ENCODE data around the gene SLC17A9. TPM values are rescaled to one million over a fixed set of nuclear protein-coding genes. Genes with fewer than 3 reads are reported as not detected.

The SLC17A9 gene
- total RNA-seq, 4 donors from 2014 or later, result 1.6 to 10.7 (median 2.5) TPM

- TF ChIP-seq CTCF (IDR thresholded peaks at IDR 0.05), result no peak
- ATAC-seq (ENCODE audit: low FRiP score) (no peak), DNase-seq (ENCODE audit: low spot score) (no peak)
These were observed 29.9 kb downstream of the SLC17A9 start for GRCh38 chr20:62982124-62983075.

DNA sequence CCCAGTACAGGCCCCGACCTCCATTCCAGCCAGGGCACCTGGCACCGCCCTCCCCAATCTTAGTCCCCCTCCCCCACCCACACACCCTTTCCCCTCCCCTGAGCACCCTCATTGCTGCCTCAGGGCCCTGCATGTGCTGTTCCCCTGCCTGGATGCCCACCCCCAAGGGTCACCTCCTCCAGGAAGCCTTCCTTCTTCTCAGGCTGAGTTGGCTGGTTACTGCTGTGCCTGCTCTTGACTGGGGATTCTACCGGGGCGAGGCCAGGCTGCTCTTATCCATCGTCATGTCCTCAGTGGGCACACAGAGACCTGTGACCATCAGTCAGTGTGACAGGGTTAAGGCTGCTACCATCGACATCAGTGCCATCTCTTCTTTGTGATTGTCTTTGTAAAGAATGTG lies 30.7 kb downstream of the SLC17A9 start:
- TF ChIP-seq CTCF (IDR thresholded peaks at IDR 0.05), result no peak
- no peak for ATAC-seq (ENCODE audit: low FRiP score)
- DNase-seq (ENCODE audit: low spot score), result no peak

GRCh38 chr20:62984666-62985443 lies 32.3 kb downstream of the SLC17A9 start:
- ATAC-seq (ENCODE audit: low FRiP score) (no peak), DNase-seq (ENCODE audit: low spot score) (no peak)
- no peak for TF ChIP-seq CTCF (IDR thresholded peaks at IDR 0.05)

DNA sequence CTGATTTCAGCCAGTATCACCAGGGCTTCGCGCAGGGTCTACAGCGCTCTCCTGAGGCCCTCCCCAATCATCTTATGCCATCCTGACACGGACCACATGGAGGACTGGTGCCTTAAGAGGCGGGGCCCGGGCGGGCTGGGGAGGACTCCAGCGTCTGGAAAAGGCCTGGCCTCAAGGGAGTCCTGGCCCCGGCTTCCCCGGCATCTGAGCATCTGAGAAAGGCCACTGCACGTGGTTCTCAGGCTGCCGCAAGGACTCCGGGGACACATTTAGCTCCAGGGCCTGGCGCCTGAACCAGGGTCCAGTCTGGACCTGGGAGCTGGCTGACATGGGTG lies 32.9 kb downstream of the SLC17A9 start:
- DNase-seq (ENCODE audit: low spot score), result no peak
- TF ChIP-seq CTCF (IDR thresholded peaks at IDR 0.05), result no peak
- peak; percentile 27 for ATAC-seq (ENCODE audit: low FRiP score)

GRCh38 chr20:62986257-62986800 lies 33.8 kb downstream of the SLC17A9 start:
- DNase-seq (ENCODE audit: low spot score) (no peak), ATAC-seq (ENCODE audit: low FRiP score) (no peak)
- no peak for TF ChIP-seq CTCF (IDR thresholded peaks at IDR 0.05)

GRCh38 chr20:62987114-62987513 lies 34.6 kb downstream of the SLC17A9 start:
- ATAC-seq (ENCODE audit: low FRiP score) (no peak), DNase-seq (ENCODE audit: low spot score) (no peak)
- TF ChIP-seq CTCF (IDR thresholded peaks at IDR 0.05), result no peak

Measured in omental fat pad (tissue), 4 donors.